Smooth muscle cell (in vitro differentiated cells): Measurements from ENCODE around the gene POLQ. TPM values are rescaled to one million over a fixed set of nuclear protein-coding genes. Genes with fewer than 3 reads are reported as not detected.

Experiments
- DNase-seq: peaks from one replicate; lab custom pipeline; 2025; ENCODE audit not compliant: unreplicated experiment; lab: John Stamatoyannopoulos, UW
- H2AFZ ChIP-seq: fragments of 200-600 bp; sonication (generic); 2 replicates; pipeline ENCODE4 v1.6.0; 2016; ENCODE audit warnings: antibody characterized with exemption, low read depth, mild to moderate bottlenecking
- H3F3A ChIP-seq: fragments of 200-600 bp; sonication (generic); 2 replicates; pipeline ENCODE4 v1.6.0; 2017; ENCODE audit warnings: antibody characterized with exemption, low read depth
- H3K27ac ChIP-seq: fragments of 200-600 bp; sonication (generic); 2 replicates; pipeline ENCODE4 v1.5.1; 2016; ENCODE audit warnings: low read depth, mild to moderate bottlenecking
- H3K27me3 ChIP-seq: fragments of 200-600 bp; sonication (generic); 2 replicates; pipeline ENCODE4 v1.6.1; 2016; ENCODE audit warnings: low read depth, mild to moderate bottlenecking
- H3K36me3 ChIP-seq: fragments of 200-600 bp; sonication (generic); 2 replicates; pipeline ENCODE4 v1.5.1; 2016; ENCODE audit warnings: low read depth
- H3K4me1 ChIP-seq: fragments of 200-600 bp; sonication (generic); 2 replicates; pipeline ENCODE4 v1.5.1; 2016; ENCODE audit warnings: low read depth
- H3K4me2 ChIP-seq: fragments of 200-600 bp; sonication (generic); 2 replicates; pipeline ENCODE4 v1.6.0; 2016; ENCODE audit warnings: mild to moderate bottlenecking
- H3K4me3 ChIP-seq: fragments of 200-600 bp; sonication (generic); 2 replicates; pipeline ENCODE4 v1.5.1; 2016; ENCODE audit warnings: mild to moderate bottlenecking
- H3K79me2 ChIP-seq: fragments of 200-600 bp; sonication (generic); 2 replicates; pipeline ENCODE4 v1.6.0; 2016; ENCODE audit warnings: low read depth, mild to moderate bottlenecking
- H3K9ac ChIP-seq: fragments of 200-600 bp; sonication (generic); 2 replicates; pipeline ENCODE4 v1.6.0; 2016; ENCODE audit warnings: low read depth
- H3K9me3 ChIP-seq: fragments of 200-600 bp; sonication (generic); replicated peaks from 2 replicates; pipeline ENCODE4 v1.5.1; 2016; ENCODE audit warnings: low read depth
- H4K20me1 ChIP-seq: fragments of 200-600 bp; sonication (generic); 2 replicates; pipeline ENCODE4 v1.6.0; 2016; ENCODE audit warnings: low read depth
- CTCF ChIP-seq: fragments of 200-600 bp; sonication (generic); IDR thresholded peaks from 2 replicates; pipeline ENCODE4 v1.5.1; 2017; ENCODE audit warnings: borderline replicate concordance, mild to moderate bottlenecking, antibody characterized with exemption; ENCODE audit not compliant: insufficient read depth, poor library complexity, severe bottlenecking
- WGBS: methylation state at CpG from one replicate; pipeline ENCODE4 v1.1.7; 2016; ENCODE audit warnings: low lambda C conversion rate; 5-methylcytosine and 5-hydroxymethylcytosine counted together
- polyA plus RNA-seq: library from polyadenylated mRNA; unstranded; fragments of >200 nt; fragmentation: Nextera tagmentation; extraction: Ambion mirVana; gene quantifications from 2 replicates; pipeline ENCODE4 v1.2.1, GENCODE V29; 2016
- total RNA-seq: library from RNA; depleted of rRNA; stranded (reverse); fragments of >200 nt; gene quantifications from 2 replicates; pipeline ENCODE4 v1.2.3, GENCODE V29; 2014

The POLQ gene
- total and polyA plus RNA-seq, 2 experiments from 2014 or later: 1.8 to 4.0 TPM

- H3K36me3 ChIP-seq: no peaks in the 10 kb centered on the region
- WGBS: 76% methylated on average over 1 of the region's 1 CpG
- TF ChIP-seq CTCF: no peak
These were observed 38.6 kb upstream of the POLQ start for GRCh38 chr3:121584418-121584817.

DNA sequence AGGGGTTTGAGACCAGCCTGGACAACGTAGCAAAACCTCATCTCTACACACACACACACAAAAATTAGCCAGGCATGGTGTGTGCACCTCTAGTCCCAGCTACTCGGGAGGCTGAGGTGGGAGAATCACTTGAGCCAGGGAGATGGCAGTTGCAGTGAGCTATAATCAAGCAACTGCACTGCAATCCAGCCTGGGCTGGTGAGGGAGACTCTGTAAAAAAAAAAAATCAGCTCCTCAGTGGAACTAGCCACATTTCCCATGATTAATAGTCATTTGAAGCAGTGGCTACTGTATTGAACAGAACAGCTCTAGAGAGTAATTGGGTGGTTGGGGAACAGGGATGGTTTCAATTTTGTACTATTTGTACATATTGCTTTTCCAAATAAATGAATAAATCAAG is 35.9 kb upstream of the POLQ start:
- H3K9ac ChIP-seq: no peak overlapping the region
- H3F3A ChIP-seq: no peaks in the 10 kb centered on the region
- H3K9me3 ChIP-seq: no peaks in the 10 kb centered on the region
- no peaks in the 10 kb centered on the region for H3K27me3 ChIP-seq
- H3K4me3 ChIP-seq: no peak overlapping the region
- H3K27ac ChIP-seq: no peak overlapping the region
- TF ChIP-seq CTCF: no peak
- H3K79me2 ChIP-seq: no peaks in the 10 kb centered on the region
- H3K36me3 ChIP-seq: no peaks in the 10 kb centered on the region
- 86% methylated on average over 2 of the region's 2 CpGs for WGBS
- no peaks in the 10 kb centered on the region for H4K20me1 ChIP-seq
- H2AFZ ChIP-seq: no peak overlapping the region
- no peaks in the 10 kb centered on the region for H3K4me1 ChIP-seq
- no peak overlapping the region for H3K4me2 ChIP-seq
- no peak for DNase-seq

More at GRCh38 chr3:121584418-121584817, 38.6 kb upstream of the POLQ start:
- Histone ChIP-seq H3K9ac (no peak overlapping the region), H4K20me1 (no peaks in the 10 kb centered on the region), H3K4me3 (no peak overlapping the region), H3K79me2 (no peaks in the 10 kb centered on the region), H3F3A (no peaks in the 10 kb centered on the region), H3K27me3 (no peaks in the 10 kb centered on the region), H2AFZ (no peak overlapping the region), H3K4me1 (no peaks in the 10 kb centered on the region), H3K9me3 (no peaks in the 10 kb centered on the region), H3K4me2 (no peak overlapping the region), H3K27ac (no peak overlapping the region)
- DNase-seq: no peak

DNA sequence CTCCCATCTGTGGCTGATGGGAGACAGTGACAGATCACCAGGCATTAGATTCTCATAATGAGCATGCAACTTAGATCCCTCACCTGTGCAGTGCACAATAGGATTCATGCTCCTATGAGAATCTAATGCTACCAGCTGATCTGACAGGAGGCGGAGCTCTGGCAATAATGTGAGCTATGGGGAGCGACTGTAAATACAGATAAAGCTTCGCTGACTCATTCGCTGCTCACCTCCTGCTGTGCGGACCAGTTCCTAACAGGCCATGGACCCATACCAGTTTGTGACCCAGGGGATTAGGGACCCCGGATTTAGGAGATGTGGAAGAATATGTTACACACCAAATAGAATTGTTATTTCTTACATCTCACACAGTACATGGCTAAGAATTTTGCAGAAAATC is 28.7 kb upstream of the POLQ start:
- Histone ChIP-seq H3K9ac (no peak overlapping the region), H3F3A (no peaks in the 10 kb centered on the region), H3K9me3 (no peaks in the 10 kb centered on the region), H3K4me3 (no peak overlapping the region), H3K27me3 (no peaks in the 10 kb centered on the region), H4K20me1 (no peaks in the 10 kb centered on the region), H3K79me2 (no peaks in the 10 kb centered on the region), H3K4me1 (no peaks in the 10 kb centered on the region), H3K36me3 (no peaks in the 10 kb centered on the region), H3K4me2 (no peak overlapping the region), H2AFZ (no peak overlapping the region), H3K27ac (no peak overlapping the region)
- WGBS: 42% methylated on average over 6 of the region's 6 CpGs
- no peak for TF ChIP-seq CTCF
- no peak for DNase-seq

- H3K27me3 ChIP-seq: no peaks in the 10 kb centered on the region
- H4K20me1 ChIP-seq: no peaks in the 10 kb centered on the region
- no peak for TF ChIP-seq CTCF
- 92% methylated on average over 5 of the region's 5 CpGs for WGBS
- H3K36me3 ChIP-seq: no peaks in the 10 kb centered on the region
- H3F3A ChIP-seq: no peaks in the 10 kb centered on the region
- H2AFZ ChIP-seq: no peak within 1 kb of the TSS
- no peak within 1 kb of the TSS for H3K9ac ChIP-seq
- no peaks in the 10 kb centered on the region for H3K9me3 ChIP-seq
- no peak within 1 kb of the TSS for H3K4me2 ChIP-seq
- no peak for DNase-seq
- no peak within 1 kb of the TSS for H3K4me3 ChIP-seq
- no peaks in the 10 kb centered on the region for H3K4me1 ChIP-seq
- no peak within 1 kb of the TSS for H3K27ac ChIP-seq
- H3K79me2 ChIP-seq: no peaks in the 10 kb centered on the region
These were observed 21.9 kb upstream of the POLQ start, which contains the start of gene ARGFX for GRCh38 chr3:121567649-121568048. ARGFX (plus strand) TSS chr3:121567949; CDS start chr3:121570714, 2,765 bp downstream.
